ENCODE results near the gene APOBR. TPM values are rescaled to one million over a fixed set of nuclear protein-coding genes. Genes with fewer than 3 reads are reported as not detected.

APOBR gene
- total and polyA plus RNA-seq, 2 experiments from 2014 or later: not detected

DNA sequence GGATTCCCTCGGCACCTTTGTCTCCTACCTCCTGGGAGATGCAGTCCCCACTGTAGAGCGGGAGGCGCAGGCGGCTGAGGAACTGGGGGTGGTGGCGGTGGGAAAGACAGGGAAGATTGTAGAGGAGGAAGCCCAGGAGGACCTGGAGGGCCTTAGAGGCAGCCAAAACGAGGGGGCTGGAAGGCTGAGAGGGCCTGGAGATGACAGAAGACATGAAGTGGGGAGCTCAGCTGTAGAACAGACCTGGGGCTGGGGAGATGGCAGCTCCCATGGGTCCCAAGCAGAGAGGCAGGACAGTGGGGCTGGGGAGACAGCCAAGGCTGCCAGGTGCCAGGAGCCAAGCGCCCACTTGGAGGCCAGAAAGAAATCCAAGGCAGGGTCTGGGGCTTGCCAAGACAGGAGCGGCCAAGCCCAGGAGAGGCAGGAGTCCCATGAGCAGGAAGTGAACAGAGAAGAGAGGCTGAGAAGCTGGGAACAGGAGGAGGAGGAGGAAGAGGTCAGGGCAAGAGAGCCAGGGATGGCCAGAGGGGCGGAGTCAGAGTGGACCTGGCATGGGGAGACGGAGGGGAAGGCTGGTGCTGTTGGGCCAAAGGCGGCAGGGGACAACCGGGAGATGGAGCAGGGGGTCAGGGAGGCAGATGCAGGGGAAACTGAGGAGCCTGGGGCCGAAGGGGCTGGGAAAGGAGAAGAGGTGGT, 803 bp downstream of the APOBR start:
- in situ Hi-C loops (cut with MboI): no loop called here

GRCh38 chr16:28495795-28496749, 1.6 kb downstream of the APOBR start:
- no peak overlapping the region for H3K27ac ChIP-seq
- DNase-seq: no peak
- 59 to 75% methylated on average over 8 to 20 of the region's 20 CpGs for WGBS, 2 experiments (ENCODE audit: low coverage in 1 of 2, low lambda C conversion rate in 2 of 2, missing lambda C conversion rate in 2 of 2)

More for the DNA sequence above, 803 bp downstream of the APOBR start:
- H4K20me1 ChIP-seq (ENCODE audit: insufficient read depth): no peaks in the 10 kb centered on the region
- no peaks in the 10 kb centered on the region for H3K9me3 ChIP-seq (ENCODE audit: low read depth)
- H3K9ac ChIP-seq: no peak overlapping the region
- no peaks in the 10 kb centered on the region for H3F3A ChIP-seq (ENCODE audit: insufficient read depth)
- H3K9me2 ChIP-seq (ENCODE audit: insufficient read depth): no peaks in the 10 kb centered on the region
- H3K36me3 ChIP-seq (ENCODE audit: low read depth): no peaks in the 10 kb centered on the region
- H3K4me2 ChIP-seq (ENCODE audit: unreplicated experiment): no peak overlapping the region
- no peak for TF ChIP-seq EZH2phosphoT487 (IDR thresholded peaks at IDR 0.05; ENCODE audit: insufficient read depth, low read depth)
- TF ChIP-seq EZH2 (IDR thresholded peaks at IDR 0.05; ENCODE audit: insufficient read depth, poor library complexity, severe bottlenecking): no peak
- no peaks in the 10 kb centered on the region for H3K79me2 ChIP-seq (ENCODE audit: insufficient read depth)
- H3K27me3 ChIP-seq (replicated peaks; ENCODE audit: insufficient read depth): no peaks in the 10 kb centered on the region
- H3K4me3 ChIP-seq: no peak overlapping the region
- H3K27ac ChIP-seq: no peak overlapping the region
- no peaks in the 10 kb centered on the region for H3K4me1 ChIP-seq (ENCODE audit: insufficient read depth)
- H2AFZ ChIP-seq: no peak overlapping the region
- no peak for DNase-seq
- WGBS, 2 experiments (ENCODE audit: low coverage in 1 of 2, low lambda C conversion rate in 2 of 2, missing lambda C conversion rate in 2 of 2): 65 to 69% methylated on average over 11 to 13 of the region's 13 CpGs

DNA sequence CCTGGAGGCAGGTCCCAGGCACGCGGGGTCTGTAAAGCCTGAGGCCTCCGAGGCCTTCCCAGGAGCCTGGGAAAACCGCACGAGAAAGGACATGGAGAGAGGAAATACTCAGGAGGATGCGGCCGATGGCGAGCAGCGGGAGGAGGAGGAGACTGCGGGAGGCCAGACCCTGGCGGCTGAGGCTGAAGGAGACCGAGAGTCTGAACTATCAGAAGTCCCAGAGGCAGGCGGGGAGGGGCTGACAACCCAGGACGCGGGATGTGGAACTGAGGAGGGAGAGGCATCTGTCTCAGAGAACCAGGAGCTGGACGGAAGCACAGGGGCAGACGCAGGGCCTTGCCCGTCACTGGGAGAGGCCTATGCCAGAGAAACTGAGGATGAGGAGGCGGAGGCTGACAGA, 2.4 kb downstream of the APOBR start:
- no peaks in the 10 kb centered on the region for H3K9me2 ChIP-seq (ENCODE audit: insufficient read depth)
- no peaks in the 10 kb centered on the region for H3K27me3 ChIP-seq (replicated peaks; ENCODE audit: insufficient read depth)
- no peaks in the 10 kb centered on the region for H3K4me1 ChIP-seq (ENCODE audit: insufficient read depth)
- no peaks in the 10 kb centered on the region for H3K9me3 ChIP-seq (ENCODE audit: low read depth)
- H3F3A ChIP-seq (ENCODE audit: insufficient read depth): no peaks in the 10 kb centered on the region
- WGBS, 2 experiments (ENCODE audit: low coverage in 1 of 2, low lambda C conversion rate in 2 of 2, missing lambda C conversion rate in 2 of 2): 77% methylated on average over 19 of the region's 19 CpGs
- H3K4me2 ChIP-seq (ENCODE audit: unreplicated experiment): no peak overlapping the region
- H3K36me3 ChIP-seq (ENCODE audit: low read depth): no peaks in the 10 kb centered on the region
- no peak for TF ChIP-seq EZH2 (IDR thresholded peaks at IDR 0.05; ENCODE audit: insufficient read depth, poor library complexity, severe bottlenecking)
- TF ChIP-seq EZH2phosphoT487 (IDR thresholded peaks at IDR 0.05; ENCODE audit: insufficient read depth, low read depth): no peak
- H3K27ac ChIP-seq: no peak overlapping the region
- H4K20me1 ChIP-seq (ENCODE audit: insufficient read depth): no peaks in the 10 kb centered on the region
- no peak overlapping the region for H3K4me3 ChIP-seq
- no peak for DNase-seq
- H2AFZ ChIP-seq: no peak overlapping the region
- H3K79me2 ChIP-seq (ENCODE audit: insufficient read depth): no peaks in the 10 kb centered on the region
- H3K9ac ChIP-seq: no peak overlapping the region
- in situ Hi-C loops (cut with MboI): no loop called here

More at GRCh38 chr16:28495795-28496749, 1.6 kb downstream of the APOBR start:
- Histone ChIP-seq H3K4me3 (no peak overlapping the region), H3F3A (ENCODE audit: insufficient read depth) (no peaks in the 10 kb centered on the region), H3K9ac (no peak overlapping the region), H3K36me3 (ENCODE audit: low read depth) (no peaks in the 10 kb centered on the region), H3K27me3 (replicated peaks; ENCODE audit: insufficient read depth) (no peaks in the 10 kb centered on the region), H3K4me1 (ENCODE audit: insufficient read depth) (no peaks in the 10 kb centered on the region), H2AFZ (no peak overlapping the region), H3K79me2 (ENCODE audit: insufficient read depth) (no peaks in the 10 kb centered on the region), H4K20me1 (ENCODE audit: insufficient read depth) (no peaks in the 10 kb centered on the region), H3K9me3 (ENCODE audit: low read depth) (no peaks in the 10 kb centered on the region), H3K9me2 (ENCODE audit: insufficient read depth) (no peaks in the 10 kb centered on the region), H3K4me2 (ENCODE audit: unreplicated experiment) (no peak overlapping the region)
- TF ChIP-seq EZH2phosphoT487 (IDR thresholded peaks at IDR 0.05; ENCODE audit: insufficient read depth, low read depth): no peak
- TF ChIP-seq EZH2 (IDR thresholded peaks at IDR 0.05; ENCODE audit: insufficient read depth, poor library complexity, severe bottlenecking): no peak
- in situ Hi-C loops (cut with MboI): no loop called here

DNA sequence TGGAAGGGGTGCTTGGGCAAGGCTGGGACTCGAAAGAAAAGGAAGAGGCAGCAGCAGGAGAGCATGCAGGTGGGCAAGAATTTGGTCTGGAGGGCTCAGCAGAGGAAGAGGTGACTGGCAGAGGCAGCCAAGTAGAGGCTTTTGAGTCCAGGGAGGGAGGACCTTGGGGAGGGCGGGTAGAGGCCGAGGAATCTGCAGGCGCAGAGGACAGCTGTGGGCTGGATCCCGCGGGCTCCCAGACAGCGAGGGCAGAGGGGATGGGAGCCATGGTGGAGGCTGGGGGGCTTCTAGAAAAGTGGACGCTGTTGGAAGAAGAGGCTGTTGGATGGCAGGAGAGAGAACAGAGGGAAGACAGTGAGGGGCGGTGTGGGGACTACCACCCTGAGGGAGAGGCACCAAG, 2.9 kb downstream of the APOBR start:
- no peak for TF ChIP-seq EZH2 (IDR thresholded peaks at IDR 0.05; ENCODE audit: insufficient read depth, poor library complexity, severe bottlenecking)
- no peak for TF ChIP-seq EZH2phosphoT487 (IDR thresholded peaks at IDR 0.05; ENCODE audit: insufficient read depth, low read depth)
- Histone ChIP-seq H3F3A (ENCODE audit: insufficient read depth) (no peaks in the 10 kb centered on the region), H3K79me2 (ENCODE audit: insufficient read depth) (no peaks in the 10 kb centered on the region), H3K4me1 (ENCODE audit: insufficient read depth) (no peaks in the 10 kb centered on the region), H3K27ac (no peak overlapping the region), H2AFZ (no peak overlapping the region), H3K9me3 (ENCODE audit: low read depth) (no peaks in the 10 kb centered on the region), H3K9me2 (ENCODE audit: insufficient read depth) (no peaks in the 10 kb centered on the region), H3K4me3 (no peak overlapping the region), H3K36me3 (ENCODE audit: low read depth) (no peaks in the 10 kb centered on the region), H4K20me1 (ENCODE audit: insufficient read depth) (no peaks in the 10 kb centered on the region), H3K9ac (no peak overlapping the region), H3K27me3 (replicated peaks; ENCODE audit: insufficient read depth) (no peaks in the 10 kb centered on the region), H3K4me2 (ENCODE audit: unreplicated experiment) (no peak overlapping the region)
- no peak for DNase-seq
- WGBS, 2 experiments (ENCODE audit: low coverage in 1 of 2, low lambda C conversion rate in 2 of 2, missing lambda C conversion rate in 2 of 2): 79 to 81% methylated on average over 6 to 9 of the region's 9 CpGs
- in situ Hi-C loops (cut with MboI): no loop called here

Measured in GM23248 (cell line).